ENCODE results near the gene PPP1R27. TPM values are rescaled to one million over a fixed set of nuclear protein-coding genes. Genes with fewer than 3 reads are reported as not detected.

Gene PPP1R27
- total RNA-seq, 1 donor from 2014 or later = 11.9 TPM

GRCh38 chr17:81860756-81861568, 26.1 kb upstream of the PPP1R27 start:
- peak; percentile 100 for DNase-seq

- DNase-seq = no peak
These were observed 25.3 kb upstream of the PPP1R27 start, which contains the start of gene P4HB for GRCh38 chr17:81859906-81860755. P4HB (minus strand) TSS chr17:81860535; CDS start chr17:81860471, 64 bp downstream.

GRCh38 chr17:81858967-81859905, 24.4 kb upstream of the PPP1R27 start:
- no peak for DNase-seq

- peak; percentile 53 for DNase-seq
These were observed 23.5 kb upstream of the PPP1R27 start for GRCh38 chr17:81858170-81858966.

GRCh38 chr17:81854974-81855774, 20.3 kb upstream of the PPP1R27 start:
- no peak for DNase-seq

GRCh38 chr17:81852237-81852636, 17.4 kb upstream of the PPP1R27 start:
- DNase-seq = no peak

- no peak for DNase-seq
These were observed 16.6 kb upstream of the PPP1R27 start for GRCh38 chr17:81851423-81851822.

GRCh38 chr17:81849457-81849856, 14.6 kb upstream of the PPP1R27 start:
- no peak for DNase-seq

- DNase-seq = no peak
These were observed 12.2 kb upstream of the PPP1R27 start for GRCh38 chr17:81846743-81847689.

- DNase-seq = no peak
These were observed 11.3 kb upstream of the PPP1R27 start for GRCh38 chr17:81845881-81846742.

GRCh38 chr17:81845361-81845760, 10.5 kb upstream of the PPP1R27 start:
- DNase-seq = no peak

- DNase-seq = no peak
These were observed 10.0 kb upstream of the PPP1R27 start for GRCh38 chr17:81844887-81845286.

- DNase-seq = no peak
These were observed 9.5 kb upstream of the PPP1R27 start for GRCh38 chr17:81844327-81844851.

- DNase-seq = no peak
These were observed 9.0 kb upstream of the PPP1R27 start for GRCh38 chr17:81843713-81844326.

GRCh38 chr17:81842725-81843504, 8.1 kb upstream of the PPP1R27 start:
- no peak for DNase-seq

- no peak for DNase-seq
These were observed 7.5 kb upstream of the PPP1R27 start for GRCh38 chr17:81842378-81842724.

GRCh38 chr17:81841866-81842265, 7.0 kb upstream of the PPP1R27 start:
- no peak for DNase-seq

Data from tongue (tissue), 2 donors.